Stomach (tissue), 4 donors: ENCODE data around the gene MICAL2.

Source experiments
- CTCF ChIP-seq, 7 experiments: fragments of 450-650 bp in 4 of 7; fragments of 200-600 bp in 3 of 7; sonication (generic) in 3 of 7; IDR thresholded peaks; one replicate each; pipeline ENCODE4 v1.5.1; 2016 to 2019; ENCODE audit warnings: antibody characterized with exemption in 7 of 7, control low read depth in 2 of 7, mild to moderate bottlenecking in 1 of 7
- EP300 ChIP-seq: sonication (generic); formaldehyde crosslinking; IDR thresholded peaks from one replicate; pipeline ENCODE4 v1.6.1; 2017; ENCODE audit warnings: antibody characterized with exemption

GRCh38 chr11:12117611-12118010 lies 7.2 kb downstream of the MICAL2 start:
- TF ChIP-seq CTCF (IDR thresholded peaks at IDR 0.05) (no peak), EP300 (no peak)
